GM19438 (cell line): Measurements from ENCODE around the gene MYO15A.
"Not testable (repeated sequence)": the region's sequence is repeated elsewhere in the genome, so short reads cannot be mapped to it uniquely, and the experiment has no call there.

Experiments
- ATAC-seq: cut with Tn5 transposase; IDR thresholded peaks from one replicate; pipeline ENCODE4 v1.9.1; 2021; ENCODE audit warnings: low read depth; ENCODE audit not compliant: unreplicated experiment

Gene MYO15A

DNA sequence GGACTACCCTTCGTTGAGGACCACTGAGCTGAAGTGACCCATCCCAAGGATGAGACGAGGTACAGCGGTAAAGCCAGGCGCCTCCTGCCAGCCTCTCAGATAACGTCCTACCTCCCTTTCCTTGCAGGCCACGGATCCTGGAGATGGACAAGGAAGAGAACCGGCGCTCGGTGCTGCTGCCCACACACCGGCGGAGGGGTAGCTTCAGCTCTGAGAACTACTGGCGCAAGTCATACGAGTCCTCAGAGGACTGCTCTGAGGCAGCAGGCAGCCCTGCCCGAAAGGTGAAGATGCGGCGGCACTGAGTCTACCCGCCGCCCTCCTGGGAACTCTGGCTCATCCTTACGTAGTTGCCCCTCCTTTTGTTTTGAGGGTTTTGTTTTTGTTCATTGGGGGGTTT, 99.5 kb downstream of the MYO15A start:
- ATAC-seq = no peak

DNA sequence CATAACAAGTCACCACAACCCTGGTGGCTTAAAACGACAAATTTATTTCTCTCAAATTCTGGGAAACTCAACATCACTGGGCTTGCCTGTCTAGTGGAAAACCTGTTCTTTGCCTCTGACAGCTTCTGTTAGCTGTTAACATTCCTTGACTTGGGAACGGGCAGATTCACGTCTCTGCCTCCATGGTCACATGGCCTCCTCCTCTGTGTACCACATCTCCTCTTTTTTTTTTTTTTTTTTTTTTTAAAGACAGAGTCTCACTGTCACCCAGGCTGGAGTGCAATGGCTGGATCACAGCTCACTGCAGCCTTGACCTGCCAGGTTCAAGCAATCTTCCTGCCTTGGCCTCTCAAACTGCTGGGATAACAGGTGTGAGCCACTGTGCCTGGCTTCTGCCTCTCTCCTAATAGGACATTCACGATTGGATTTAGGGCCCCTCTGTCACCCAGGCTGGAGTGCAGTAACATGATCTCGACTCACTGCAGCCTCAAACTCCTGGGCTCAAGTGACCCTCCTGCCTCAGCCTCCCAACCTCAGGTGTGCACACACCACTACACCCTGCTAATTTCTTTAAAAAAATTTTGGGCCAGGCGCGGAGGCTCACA, 105.2 kb downstream of the MYO15A start:
- ATAC-seq = no peak

DNA sequence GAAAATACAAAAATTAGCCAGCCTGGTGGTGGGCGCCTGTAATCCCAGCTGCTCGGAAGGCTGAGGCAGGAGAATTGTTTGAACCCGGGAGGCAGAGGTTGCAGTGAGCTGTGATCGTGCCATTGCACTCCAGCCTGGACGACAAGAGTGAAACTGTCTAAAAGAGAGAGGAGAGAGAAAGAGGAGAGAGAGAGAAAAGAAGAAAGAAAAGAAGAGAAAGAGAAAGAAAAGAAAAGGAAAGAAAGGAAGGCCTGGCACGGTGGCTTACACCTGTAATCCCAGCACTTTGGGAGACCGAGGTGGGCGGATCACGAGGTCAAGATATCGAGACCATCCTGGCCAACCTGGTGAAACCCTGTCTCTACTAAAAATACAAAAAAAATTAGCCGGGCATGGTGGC, 108.3 kb downstream of the MYO15A start:
- ATAC-seq = not testable (repeated sequence)

DNA sequence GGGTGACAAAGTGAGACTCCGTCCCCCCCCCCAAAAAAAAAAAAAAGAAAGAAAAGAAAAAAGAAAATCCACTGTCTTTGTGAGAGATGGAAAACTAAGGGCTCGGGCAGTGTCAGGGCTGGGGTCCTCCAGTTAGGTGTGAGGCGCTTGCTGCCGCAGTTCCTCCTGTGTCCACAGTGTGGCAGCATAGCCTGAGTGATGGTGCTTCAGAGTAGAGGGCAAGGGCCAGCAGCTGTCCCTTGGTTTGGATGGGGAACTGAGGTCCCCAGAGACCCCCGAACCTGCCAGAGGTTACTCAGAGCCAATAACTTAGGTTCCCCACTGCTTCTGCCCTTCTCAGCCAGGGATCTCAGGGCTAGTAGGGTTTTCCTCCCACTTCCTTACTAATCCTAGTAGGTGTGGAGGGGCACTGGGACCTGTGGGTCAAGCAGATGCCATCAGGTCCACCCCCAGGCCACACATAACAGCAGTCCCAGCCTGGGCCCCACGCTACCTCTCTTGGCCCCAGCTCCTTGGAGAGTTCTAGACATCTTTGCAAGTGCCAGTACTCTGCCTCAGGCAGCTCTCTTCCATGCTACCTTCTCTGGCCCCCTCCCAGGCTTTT, 109.0 kb downstream of the MYO15A start:
- ATAC-seq = no peak

DNA sequence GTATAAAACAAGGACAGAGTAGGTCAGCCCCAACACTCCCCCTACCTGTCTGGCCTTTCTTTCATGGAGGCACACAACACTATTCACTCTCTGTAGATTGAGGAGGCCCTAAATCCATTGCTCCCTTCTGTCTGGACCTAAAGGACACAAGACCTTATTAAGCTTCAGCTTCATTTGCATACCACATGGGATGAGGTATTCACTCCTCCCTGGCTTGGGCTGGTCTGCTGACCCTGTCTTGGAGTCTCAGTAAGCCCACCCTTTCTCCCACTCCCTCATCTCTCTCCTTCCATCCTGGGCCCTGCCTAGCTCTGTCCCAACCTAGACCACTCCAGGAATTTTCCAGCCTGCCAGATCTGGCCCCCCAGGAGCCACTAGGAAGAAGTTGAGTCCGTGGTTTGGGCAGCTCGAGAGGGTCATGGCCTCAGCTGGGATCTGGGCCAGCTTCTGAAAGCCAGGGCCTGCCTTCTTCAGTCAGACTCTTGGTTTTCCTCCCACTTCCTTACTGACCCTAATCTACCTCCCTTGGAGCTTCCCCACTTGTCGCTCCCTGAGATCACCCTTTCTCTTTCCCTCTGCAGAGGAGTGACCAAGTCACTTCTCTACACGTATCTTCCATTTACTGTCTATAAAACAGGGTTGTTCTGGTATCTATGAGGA, 110.3 kb downstream of the MYO15A start:
- ATAC-seq = no peak

DNA sequence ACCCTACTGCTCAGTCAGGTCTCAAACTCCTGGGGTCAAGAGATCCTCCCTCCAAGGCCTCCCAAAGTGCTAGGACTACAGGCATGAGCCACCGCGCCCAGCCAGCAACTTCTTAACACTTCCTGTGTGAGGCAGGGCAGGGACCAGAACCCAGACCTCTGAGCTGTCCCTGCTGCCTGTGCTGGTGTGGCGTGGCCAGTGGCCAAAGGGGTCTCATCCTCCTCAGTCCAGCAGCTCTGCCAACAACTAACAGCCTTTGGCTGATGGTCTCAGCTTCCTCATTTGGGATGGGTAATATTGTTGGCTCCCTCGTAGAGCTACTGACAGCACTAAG, 115.5 kb downstream of the MYO15A start:
- ATAC-seq = no peak

DNA sequence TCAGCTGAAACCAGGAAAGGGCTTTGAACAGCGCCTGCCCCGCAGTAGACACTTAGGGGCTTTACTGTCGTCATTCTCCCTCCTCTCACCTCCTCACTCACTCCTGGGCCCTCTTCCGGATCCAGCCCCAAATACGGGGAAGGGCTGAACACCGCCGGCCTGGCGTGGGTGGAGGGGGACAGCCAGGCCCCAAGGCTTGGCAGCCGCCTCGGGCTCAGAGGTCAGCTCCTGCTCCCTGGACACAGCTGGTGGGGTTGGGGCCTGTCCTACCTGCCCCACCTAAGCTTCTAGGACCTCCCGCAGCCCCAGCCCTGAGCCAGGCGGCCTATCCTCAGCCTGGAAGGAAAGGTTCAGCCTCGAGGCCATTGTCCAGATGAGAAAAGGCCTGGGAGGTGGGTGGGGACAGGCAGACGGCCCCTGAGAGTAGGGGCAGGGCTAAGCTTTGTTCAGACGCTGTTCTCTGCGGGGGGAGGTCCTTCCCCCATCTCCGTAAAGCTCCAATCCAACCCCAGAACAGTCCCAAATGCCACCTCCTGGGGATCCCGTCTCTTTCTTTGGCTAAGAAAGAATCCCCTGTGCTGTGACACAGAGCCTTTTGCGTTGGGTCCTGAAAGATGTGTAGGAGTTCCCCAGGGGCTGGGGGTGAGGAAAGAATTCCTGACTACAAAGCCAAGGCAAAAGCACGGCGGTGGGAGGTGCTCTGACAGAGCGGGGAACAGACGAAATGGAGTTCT, 116.0 kb downstream of the MYO15A start:
- ATAC-seq = no peak

DNA sequence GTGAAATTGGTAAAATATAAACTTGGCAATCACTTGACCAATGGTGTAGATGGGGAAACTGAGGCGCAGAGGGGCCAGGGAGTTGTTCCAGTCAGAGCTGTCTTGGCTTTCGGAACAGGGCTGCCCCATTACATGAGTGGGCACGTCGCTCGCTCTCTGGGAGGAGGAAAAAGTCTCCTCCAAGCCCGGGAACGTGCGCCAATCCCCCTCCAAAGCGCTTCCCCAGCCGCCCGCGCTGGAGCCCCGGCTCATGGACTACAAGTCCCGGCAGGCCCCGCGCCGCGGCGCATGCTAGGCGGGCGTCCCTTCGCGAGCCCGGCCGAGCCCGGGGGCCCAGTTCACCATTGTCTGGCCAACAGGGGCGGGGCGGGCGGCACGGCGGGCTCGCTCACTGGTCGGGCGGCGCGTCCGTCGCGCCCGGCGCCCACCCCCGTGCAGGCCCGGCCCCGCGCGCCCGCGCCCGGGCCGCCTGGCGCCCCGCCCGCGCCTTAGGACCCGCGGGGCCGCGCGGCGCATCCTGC, 116.6 kb downstream of the MYO15A start, which contains the start of gene LLGL1:
LLGL1 (plus strand) TSS at position 515 of the 521 bp plus-strand sequence. CDS start 48 bp downstream, outside the sequence.
- peak; percentile 86 for ATAC-seq

DNA sequence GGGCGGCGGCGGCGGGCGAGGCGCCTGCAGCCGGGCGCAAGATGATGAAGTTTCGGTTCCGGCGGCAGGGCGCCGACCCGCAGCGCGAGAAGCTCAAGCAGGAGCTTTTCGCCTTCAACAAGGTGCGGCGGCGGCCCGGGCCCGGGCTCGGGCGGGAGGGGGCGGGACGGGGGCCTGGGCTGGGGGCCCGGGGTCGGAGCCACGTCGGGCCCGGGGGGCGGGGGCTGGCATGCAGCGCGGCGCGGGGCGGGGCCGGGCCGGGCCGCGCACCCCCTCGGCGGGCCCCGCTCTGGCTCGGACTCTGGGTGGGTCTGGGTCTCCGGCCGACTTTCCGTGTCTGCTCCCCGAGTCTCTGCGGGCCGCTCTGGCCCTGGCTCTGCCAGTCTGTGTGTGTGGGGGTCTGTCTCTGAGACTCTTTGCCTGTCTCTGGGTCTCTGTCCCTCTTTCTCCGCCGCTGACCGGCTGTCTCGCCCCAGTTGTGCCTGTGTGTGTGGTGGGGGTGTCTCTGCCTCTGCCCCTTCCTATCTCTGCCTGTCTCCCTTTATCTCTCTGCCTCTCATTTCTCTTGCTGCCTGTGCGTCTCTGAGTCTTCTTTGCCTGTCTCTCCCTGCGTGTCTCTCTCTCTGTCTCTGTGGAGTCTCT, 117.2 kb downstream of the MYO15A start:
- ATAC-seq = no peak

DNA sequence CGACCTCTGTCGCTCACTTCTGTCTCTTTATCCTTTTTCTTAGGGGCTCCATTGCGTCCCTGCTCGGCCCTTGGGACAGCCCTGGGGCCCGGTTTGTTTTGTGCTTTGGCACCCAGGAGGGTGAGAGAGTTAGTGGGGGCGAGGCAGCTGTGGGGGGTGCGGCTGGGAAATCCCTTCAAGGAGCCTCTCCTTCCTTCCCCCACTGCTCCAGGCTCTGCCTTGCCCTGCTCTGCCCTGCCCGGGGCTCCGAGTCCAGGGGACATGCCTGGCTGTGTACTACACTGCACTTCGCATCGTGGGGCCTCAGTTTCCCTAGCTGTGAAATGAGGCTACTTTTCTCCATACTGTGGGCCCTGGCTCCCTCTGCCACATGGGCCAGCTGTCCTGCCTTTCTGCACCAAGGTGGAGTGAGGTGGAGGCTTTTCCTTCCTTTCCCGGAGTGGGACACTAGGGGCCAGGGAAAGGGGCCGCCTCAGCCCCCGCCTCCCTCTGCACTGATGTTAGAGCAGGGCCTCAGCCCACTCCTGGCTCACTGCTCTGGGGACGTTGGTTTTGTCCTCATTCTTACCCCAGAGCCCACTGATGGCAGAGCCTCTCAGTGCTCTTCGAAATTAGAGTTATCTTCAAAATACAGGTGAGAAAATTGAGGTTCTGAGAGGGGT, 117.9 kb downstream of the MYO15A start:
- no peak for ATAC-seq

DNA sequence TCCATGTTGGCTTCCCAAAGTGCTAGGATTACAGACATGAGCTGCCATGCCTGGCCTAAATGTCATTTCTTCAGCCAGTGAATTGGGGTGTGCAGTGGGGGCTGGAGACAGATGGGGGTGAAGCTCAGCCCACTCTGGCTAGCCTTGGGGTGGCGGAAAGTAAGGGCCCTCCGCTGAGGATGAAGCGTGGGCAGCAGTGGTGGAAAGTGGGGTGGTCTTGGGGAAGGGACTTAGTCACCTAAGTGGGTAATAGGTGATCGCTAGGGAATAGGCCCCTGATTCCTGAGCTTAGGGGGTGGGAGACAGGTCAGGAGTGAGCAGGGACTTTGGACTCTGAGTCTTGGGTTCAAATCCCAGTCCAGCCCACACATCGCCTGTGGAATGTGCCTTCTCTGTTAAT, 119.1 kb downstream of the MYO15A start:
- no peak for ATAC-seq

DNA sequence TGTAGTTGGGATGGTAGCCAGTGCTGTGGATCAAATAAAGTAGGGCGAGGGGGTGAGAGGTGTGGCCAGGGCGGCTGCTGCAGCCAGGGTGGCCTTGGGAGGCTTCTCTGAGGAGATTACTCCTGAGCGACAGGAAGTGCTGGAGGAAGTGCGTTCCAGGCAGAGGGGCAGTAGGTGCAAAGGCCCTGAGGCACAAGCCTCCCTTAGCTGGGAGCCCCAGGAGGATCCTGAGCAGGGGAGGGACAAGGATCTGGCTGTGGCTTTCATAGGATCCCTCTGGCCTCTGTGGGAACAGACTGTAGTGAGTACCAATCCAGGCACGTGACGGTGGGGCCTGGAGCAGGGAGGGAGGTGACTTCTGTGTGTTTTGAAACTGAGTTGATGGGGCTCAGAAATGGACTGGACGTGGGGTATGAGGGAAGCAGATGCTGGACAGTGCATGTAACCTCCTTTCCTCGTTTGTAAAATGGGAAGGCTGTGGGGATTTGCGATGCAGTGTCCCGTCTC, 119.7 kb downstream of the MYO15A start:
- ATAC-seq = no peak

DNA sequence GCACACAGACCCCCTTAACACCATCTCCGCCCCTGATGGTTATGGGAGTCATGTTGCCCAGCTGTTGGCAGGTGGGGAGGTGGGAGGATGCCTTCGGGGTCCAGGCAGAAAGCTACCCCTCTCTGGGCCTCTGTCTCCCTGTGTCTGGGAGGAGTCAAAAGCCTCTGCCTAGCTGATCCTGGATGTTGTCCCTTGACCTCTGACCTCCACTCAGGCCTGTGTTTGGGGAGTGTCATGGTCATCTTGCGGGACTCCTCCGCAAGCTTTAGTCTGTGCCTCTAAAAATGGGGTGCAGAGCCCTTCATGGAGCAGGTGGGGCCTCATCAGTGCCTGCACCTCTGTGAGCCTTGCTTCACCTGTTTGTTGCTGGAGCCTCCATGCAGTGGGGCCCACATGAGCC, 120.7 kb downstream of the MYO15A start:
- no peak for ATAC-seq
